ENCODE measurements around the gene SPACDR.
"Not testable (repeated sequence)": the region's sequence is repeated elsewhere in the genome, so short reads cannot be mapped to it uniquely, and the experiment has no call there.

Gene SPACDR

GRCh38 chr7:100464210-100464660, at the start of gene SPACDR:
Gene SPACDR, minus strand, starts transcription at chr7:100464260. Its CDS starts 235 bp downstream, at chr7:100464025.
- DNase-seq (ENCODE audit: low read depth, low spot score) = no peak

GRCh38 chr7:100513212-100513810, 49.3 kb upstream of the SPACDR start:
- DNase-seq (ENCODE audit: low read depth, low spot score) = no peak

- no peak for DNase-seq (ENCODE audit: low read depth, low spot score)
Measured at GRCh38 chr7:100510437-100511239, 46.6 kb upstream of the SPACDR start.

- no peak for DNase-seq (ENCODE audit: low read depth, low spot score)
Measured at GRCh38 chr7:100509231-100509630, 45.2 kb upstream of the SPACDR start.

- DNase-seq (ENCODE audit: low read depth, low spot score) = no peak
Measured at GRCh38 chr7:100506356-100506923, 42.4 kb upstream of the SPACDR start.

- DNase-seq (ENCODE audit: low read depth, low spot score) = no peak
Measured at GRCh38 chr7:100504887-100505611, 41.0 kb upstream of the SPACDR start.

GRCh38 chr7:100504031-100504430, 40.0 kb upstream of the SPACDR start:
- DNase-seq (ENCODE audit: low read depth, low spot score) = not testable (repeated sequence)

- not testable (repeated sequence) for DNase-seq (ENCODE audit: low read depth, low spot score)
Measured at GRCh38 chr7:100500743-100501142, 36.7 kb upstream of the SPACDR start.

GRCh38 chr7:100496509-100496908, 32.4 kb upstream of the SPACDR start:
- DNase-seq (ENCODE audit: low read depth, low spot score) = no peak

GRCh38 chr7:100493476-100494264, 29.6 kb upstream of the SPACDR start:
- DNase-seq (ENCODE audit: low read depth, low spot score) = no peak

GRCh38 chr7:100492738-100493475, 28.8 kb upstream of the SPACDR start:
- DNase-seq (ENCODE audit: low read depth, low spot score) = no peak

GRCh38 chr7:100491192-100491578, 27.1 kb upstream of the SPACDR start:
- DNase-seq (ENCODE audit: low read depth, low spot score) = no peak

GRCh38 chr7:100490483-100491191, 26.6 kb upstream of the SPACDR start:
- DNase-seq (ENCODE audit: low read depth, low spot score) = no peak

GRCh38 chr7:100489824-100490223, 25.8 kb upstream of the SPACDR start:
- DNase-seq (ENCODE audit: low read depth, low spot score) = no peak

- no peak for DNase-seq (ENCODE audit: low read depth, low spot score)
Measured at GRCh38 chr7:100489121-100489520, 25.1 kb upstream of the SPACDR start.

- no peak for DNase-seq (ENCODE audit: low read depth, low spot score)
Measured at GRCh38 chr7:100488333-100489095, 24.5 kb upstream of the SPACDR start.

GRCh38 chr7:100486753-100487446, 22.8 kb upstream of the SPACDR start:
- no peak for DNase-seq (ENCODE audit: low read depth, low spot score)

- DNase-seq (ENCODE audit: low read depth, low spot score) = no peak
Measured at GRCh38 chr7:100486111-100486636, 22.1 kb upstream of the SPACDR start.
